GM21360 (cell line): ENCODE results near the gene CUX1.
"Not testable (repeated sequence)": the region's sequence is repeated elsewhere in the genome, so short reads cannot be mapped to it uniquely, and the experiment has no call there.

Source experiments
- ATAC-seq: cut with Tn5 transposase; IDR thresholded peaks from one replicate; pipeline ENCODE4 v1.9.1; 2021; ENCODE audit warnings: mild to moderate bottlenecking, moderate library complexity; ENCODE audit not compliant: unreplicated experiment

The CUX1 gene

GRCh38 chr7:101998906-101999240 lies 181.4 kb downstream of the CUX1 start:
- no peak for ATAC-seq

- ATAC-seq = no peak
These were observed 182.0 kb downstream of the CUX1 start for GRCh38 chr7:101999393-101999792.

- no peak for ATAC-seq
These were observed 182.7 kb downstream of the CUX1 start for GRCh38 chr7:102000123-102000522.

- ATAC-seq = no peak
These were observed 186.8 kb downstream of the CUX1 start for GRCh38 chr7:102004229-102004628.

- no peak for ATAC-seq
These were observed 187.4 kb downstream of the CUX1 start for GRCh38 chr7:102004848-102005247.

- no peak for ATAC-seq
These were observed 188.6 kb downstream of the CUX1 start for GRCh38 chr7:102005933-102006480.

GRCh38 chr7:102006695-102007094 lies 189.3 kb downstream of the CUX1 start:
- no peak for ATAC-seq

- no peak for ATAC-seq
These were observed 191.3 kb downstream of the CUX1 start for GRCh38 chr7:102008535-102009262.

- no peak for ATAC-seq
These were observed 192.2 kb downstream of the CUX1 start for GRCh38 chr7:102009628-102010027.

- ATAC-seq = not testable (repeated sequence)
These were observed 194.8 kb downstream of the CUX1 start for GRCh38 chr7:102012112-102012830.

GRCh38 chr7:102012941-102013461 lies 195.6 kb downstream of the CUX1 start:
- no peak for ATAC-seq

GRCh38 chr7:102018876-102019275 lies 201.4 kb downstream of the CUX1 start:
- no peak for ATAC-seq

GRCh38 chr7:102019461-102019860 lies 202.0 kb downstream of the CUX1 start:
- no peak for ATAC-seq

GRCh38 chr7:102021841-102022618 lies 204.6 kb downstream of the CUX1 start:
- no peak for ATAC-seq

GRCh38 chr7:102024005-102024768 lies 206.8 kb downstream of the CUX1 start:
- no peak for ATAC-seq

GRCh38 chr7:102024769-102025391 lies 207.5 kb downstream of the CUX1 start:
- ATAC-seq = no peak

GRCh38 chr7:102025777-102026176 lies 208.4 kb downstream of the CUX1 start:
- ATAC-seq = not testable (repeated sequence)

- ATAC-seq = no peak
These were observed 210.9 kb downstream of the CUX1 start for GRCh38 chr7:102028206-102028826.

GRCh38 chr7:102029616-102030015 lies 212.2 kb downstream of the CUX1 start:
- ATAC-seq = no peak

- no peak for ATAC-seq
These were observed 213.3 kb downstream of the CUX1 start for GRCh38 chr7:102030696-102031095.
